Stomach (tissue), 4 donors: ENCODE results near the gene OR51L1.
"Not testable (repeated sequence)": the region's sequence is repeated elsewhere in the genome, so short reads cannot be mapped to it uniquely, and the experiment has no call there.

Source experiments
- EP300 ChIP-seq: sonication (generic); formaldehyde crosslinking; IDR thresholded peaks from one replicate; pipeline ENCODE4 v1.6.1; 2017; ENCODE audit warnings: antibody characterized with exemption
- POLR2A ChIP-seq, 4 donors: fragments of 450-650 bp; IDR thresholded peaks; one replicate each; pipeline ENCODE4 v1.6.1; 2016; ENCODE audit warnings: antibody characterized with exemption in 4 of 4, control low read depth in 2 of 4, mild to moderate bottlenecking in 1 of 4, moderate library complexity in 1 of 4
- POLR2AphosphoS5 ChIP-seq, 3 donors: sonication (generic); formaldehyde crosslinking; IDR thresholded peaks; one replicate each; pipeline ENCODE4 v1.6.1; 2016; ENCODE audit warnings: antibody characterized with exemption in 3 of 3

GRCh38 chr11:4955613-4956012 is 39.0 kb upstream of the OR51L1 start, which contains the start of gene OR51A2:
- TF ChIP-seq EP300; POLR2A (IDR thresholded peaks at IDR 0.05); POLR2AphosphoS5 (IDR thresholded peaks at IDR 0.05): not testable (repeated sequence)
